Islet of Langerhans (tissue), 1 donor: ENCODE data around the gene NDUFA6.
A peak's percentile ranks its signal among the peaks of the same experiment; 100 is the strongest.
"Not testable (repeated sequence)": the region's sequence is repeated elsewhere in the genome, so short reads cannot be mapped to it uniquely, and the experiment has no call there.

Experiments
- FAIRE-seq: peaks from one replicate; lab custom pipeline; 2011; peaks lifted over from hg19 to GRCh38; lab: Jason Lieb, UNC

Gene NDUFA6

GRCh38 chr22:42112793-42113192 is 22.2 kb upstream of the NDUFA6 start:
- not testable (repeated sequence) for FAIRE-seq

- no peak for FAIRE-seq
Measured at GRCh38 chr22:42111798-42112197, 21.2 kb upstream of the NDUFA6 start.

GRCh38 chr22:42108848-42109247 is 18.3 kb upstream of the NDUFA6 start:
- FAIRE-seq: no peak

- FAIRE-seq: not testable (repeated sequence)
Measured at GRCh38 chr22:42104332-42104860, 13.8 kb upstream of the NDUFA6 start.

- no peak for FAIRE-seq
Measured at GRCh38 chr22:42101199-42101598, 10.6 kb upstream of the NDUFA6 start.

GRCh38 chr22:42091455-42091782 is 847 bp upstream of the NDUFA6 start:
- FAIRE-seq: no peak

GRCh38 chr22:42086051-42086450 is 4.5 kb downstream of the NDUFA6 start:
- FAIRE-seq: no peak

GRCh38 chr22:42084874-42085273 is 5.7 kb downstream of the NDUFA6 start:
- no peak for FAIRE-seq

GRCh38 chr22:42083119-42083518 is 7.5 kb downstream of the NDUFA6 start:
- FAIRE-seq: no peak

- FAIRE-seq: no peak
Measured at GRCh38 chr22:42080287-42080686, 10.3 kb downstream of the NDUFA6 start.

- FAIRE-seq: peak; percentile 98
Measured at GRCh38 chr22:42079319-42080251, 11.0 kb downstream of the NDUFA6 start, which contains the start of gene SMDT1. SMDT1 (plus strand) TSS chr22:42079700; CDS start chr22:42079769, 69 bp downstream.

- FAIRE-seq: no peak
Measured at GRCh38 chr22:42078469-42079318, 11.9 kb downstream of the NDUFA6 start.

- no peak for FAIRE-seq
Measured at GRCh38 chr22:42077486-42078125, 13.0 kb downstream of the NDUFA6 start.

- FAIRE-seq: no peak
Measured at GRCh38 chr22:42076764-42077485, 13.6 kb downstream of the NDUFA6 start.

- no peak for FAIRE-seq
Measured at GRCh38 chr22:42074846-42075676, 15.5 kb downstream of the NDUFA6 start.

- no peak for FAIRE-seq
Measured at GRCh38 chr22:42074132-42074811, 16.3 kb downstream of the NDUFA6 start, which contains the start of gene PHETA2. PHETA2 (plus strand) TSS chr22:42074248; CDS start chr22:42077294, 3,046 bp downstream.

- FAIRE-seq: no peak
Measured at GRCh38 chr22:42073621-42074041, 16.9 kb downstream of the NDUFA6 start.

- FAIRE-seq: no peak
Measured at GRCh38 chr22:42072606-42073330, 17.8 kb downstream of the NDUFA6 start.

- not testable (repeated sequence) for FAIRE-seq
Measured at GRCh38 chr22:42071508-42071907, 19.1 kb downstream of the NDUFA6 start.
